MCF 10A (cell line): ENCODE results near the gene CCDC90B. TPM values are rescaled to one million over a fixed set of nuclear protein-coding genes. Genes with fewer than 3 reads are reported as not detected.
A peak's percentile ranks its signal among the peaks of the same experiment; 100 is the strongest.

ENCODE experiments used
- BruUV-seq: library from RNA; stranded (reverse); fragments of 400-500 nt; replicated peaks from 2 replicates; lab custom pipeline; 2021; lab: Mats Ljungman, UMichigan
- CTCF ChIA-PET: fragments of 300-600 bp; sonication (Branson Sonifier 250); formaldehyde crosslinking; extraction: SDS; loops from one replicate; lab custom pipeline; 2021; ENCODE audit warnings: antibody characterized with exemption, inconsistent platforms; lab: Yijun Ruan, JAX
- POLR2A ChIA-PET: fragments of 300-600, 350-650 bp; sonication (Branson Sonifier 250); formaldehyde crosslinking; extraction: SDS; loops from one replicate; lab custom pipeline; 2020; ENCODE audit warnings: antibody characterized with exemption, inconsistent platforms; lab: Yijun Ruan, JAX
- DNase-seq: peaks from one replicate; pipeline ENCODE4 v3.0.0-alpha.2; 2018; ENCODE audit not compliant: unreplicated experiment
- H3K27ac Mint-ChIP-seq: one replicate; pipeline ENCODE4 v1.8.0; 2022; ENCODE audit warnings: mild to moderate bottlenecking, low read depth, mixed read lengths; ENCODE audit not compliant: unreplicated experiment
- H3K27me3 Mint-ChIP-seq: one replicate; pipeline ENCODE4 v1.8.0; 2022; ENCODE audit warnings: mixed read lengths; ENCODE audit not compliant: insufficient read depth, unreplicated experiment
- H3K36me3 Mint-ChIP-seq: one replicate; pipeline ENCODE4 v1.8.0; 2022; ENCODE audit warnings: mild to moderate bottlenecking, moderate library complexity, mixed read lengths; ENCODE audit not compliant: insufficient read depth, unreplicated experiment
- H3K4me1 Mint-ChIP-seq: one replicate; pipeline ENCODE4 v1.8.0; 2022; ENCODE audit warnings: mixed read lengths; ENCODE audit not compliant: insufficient read depth, unreplicated experiment
- H3K4me3 Mint-ChIP-seq: one replicate; pipeline ENCODE4 v1.8.0; 2022; ENCODE audit warnings: mild to moderate bottlenecking, moderate library complexity, mixed read lengths; ENCODE audit not compliant: unreplicated experiment
- H3K9me3 Mint-ChIP-seq: one replicate; pipeline ENCODE4 v1.8.0; 2022; ENCODE audit warnings: mixed read lengths; ENCODE audit not compliant: unreplicated experiment
- CTCF ChIP-seq: fragments of 200-600 bp; IDR thresholded peaks from one replicate; pipeline ENCODE4 v1.8.0; 2022; ENCODE audit warnings: antibody characterized with exemption, mild to moderate bottlenecking; ENCODE audit not compliant: unreplicated experiment
- intact Hi-C: fragments of 100-400 bp; cut with micrococcal nuclease; formaldehyde crosslinking; loops from 2 replicates; pipeline ENCODE4 v1.14.1; 2022
- total RNA-seq: library from RNA; stranded (reverse); gene quantifications from 2 replicates; pipeline ENCODE4 v1.2.3, GENCODE V29; 2022

Gene CCDC90B
- total RNA-seq, 1 experiment from 2014 or later, result 69.1 TPM

GRCh38 chr11:83241291-83241946, 44.7 kb downstream of the CCDC90B start:
- Mint-ChIP-seq H3K4me3 (no peak overlapping the region), H3K27me3 (no peaks in the 10 kb centered on the region), H3K9me3 (no peaks in the 10 kb centered on the region), H3K36me3 (no peaks in the 10 kb centered on the region), H3K27ac (no peak overlapping the region), H3K4me1 (no peaks in the 10 kb centered on the region)
- DNase-seq, result peak; percentile 80
- peak; percentile 47 for TF ChIP-seq CTCF
- intact Hi-C loops, result loop anchor here (1.0 to 10.0 kb wide), 4 partner anchors 87 to 579 kb away; partner anchors contain the start of gene PCF11
- ChIA-PET POLR2A (interaction anchor here (1.0 kb wide), 1 partner anchor 9 kb away, joined by 3 read pairs; no protein-coding TSS in a partner anchor), CTCF (interaction anchor here (0.6 to 0.8 kb wide), 4 partner anchors 8 to 578 kb away, joined by 3 to 5 read pairs (median 4); no protein-coding TSS in a partner anchor)
- BruUV-seq, result no TSS peak

- CTCF ChIA-PET, result interaction anchor here (0.5 to 5.4 kb wide), 6 partner anchors 11 to 598 kb away, joined by 3 to 39 read pairs (median 4); no protein-coding TSS in a partner anchor
- TF ChIP-seq CTCF, result no peak
- BruUV-seq, result no TSS peak
- Mint-ChIP-seq H3K4me3 (no peak overlapping the region), H3K27me3 (no peaks in the 10 kb centered on the region), H3K36me3 (no peaks in the 10 kb centered on the region), H3K4me1 (no peaks in the 10 kb centered on the region), H3K9me3 (no peaks in the 10 kb centered on the region), H3K27ac (no peak overlapping the region)
- intact Hi-C loops, result no loop called here
- DNase-seq, result no peak
- POLR2A ChIA-PET, result no interaction called here
Observed at GRCh38 chr11:83238111-83238510, 48.1 kb downstream of the CCDC90B start.

GRCh38 chr11:83235825-83236224, 50.3 kb downstream of the CCDC90B start:
- TF ChIP-seq CTCF, result no peak
- Mint-ChIP-seq H3K27ac (no peak overlapping the region), H3K36me3 (no peaks in the 10 kb centered on the region), H3K4me3 (no peak overlapping the region), H3K9me3 (no peaks in the 10 kb centered on the region), H3K27me3 (no peaks in the 10 kb centered on the region), H3K4me1 (no peaks in the 10 kb centered on the region)
- BruUV-seq, result no TSS peak
- intact Hi-C loops, result no loop called here
- DNase-seq, result no peak
- ChIA-PET CTCF (interaction anchor here (0.9 to 5.4 kb wide), 7 partner anchors 13 to 584 kb away, joined by 3 to 39 read pairs (median 3); partner anchors contain the start of gene DDIAS), POLR2A (interaction anchor here (1.1 to 1.3 kb wide), 2 partner anchors 41 to 47 kb away, joined by 3 read pairs; no protein-coding TSS in a partner anchor)

- CTCF ChIA-PET, result interaction anchor here (0.6 to 1.1 kb wide), 2 partner anchors 359 to 596 kb away, joined by 3 read pairs; no protein-coding TSS in a partner anchor
- no TSS peak for BruUV-seq
- TF ChIP-seq CTCF, result no peak
- Mint-ChIP-seq H3K36me3 (no peaks in the 10 kb centered on the region), H3K4me3 (no peak overlapping the region), H3K9me3 (no peaks in the 10 kb centered on the region), H3K4me1 (peaks cover 6% of the 10 kb centered on the region), H3K27ac (no peak overlapping the region), H3K27me3 (no peaks in the 10 kb centered on the region)
- POLR2A ChIA-PET, result no interaction called here
- intact Hi-C loops, result no loop called here
- no peak for DNase-seq
Observed at GRCh38 chr11:83223457-83223856, 62.7 kb downstream of the CCDC90B start.
